GM12873 (cell line): ENCODE measurements around the gene ST8SIA2.

Experiments used
- TF ChIP-seq, protein P1 (sequence below): IDR thresholded peaks from 2 replicates; pipeline ENCODE4 v1.5.1; 2012; ENCODE audit warnings: low read depth, mild to moderate bottlenecking, moderate library complexity, low read length, control low read depth; ENCODE audit not compliant: insufficient read depth; ENCODE audit errors: missing control alignments

Gene ST8SIA2

DNA sequence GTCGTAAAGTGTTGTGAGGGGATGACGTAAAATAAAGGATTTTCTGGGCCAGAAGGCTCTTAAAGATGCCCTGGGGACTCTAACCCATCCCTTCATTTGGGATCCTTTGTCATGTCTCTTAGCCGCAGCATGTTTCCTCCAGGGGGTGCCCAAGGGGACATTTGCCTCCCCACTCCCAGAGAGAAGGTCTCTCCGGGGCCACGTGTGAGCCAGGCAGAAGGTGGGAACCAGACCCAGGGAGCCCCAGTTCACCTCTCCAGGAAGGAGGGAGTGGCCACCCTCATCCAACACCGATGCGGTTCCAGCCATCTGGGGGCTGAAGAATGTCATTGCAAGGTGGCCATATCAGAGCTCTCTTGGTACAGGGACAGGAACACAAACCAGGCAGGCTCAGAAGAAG is 25.2 kb downstream of the ST8SIA2 start:
- TF ChIP-seq, protein P1, sequence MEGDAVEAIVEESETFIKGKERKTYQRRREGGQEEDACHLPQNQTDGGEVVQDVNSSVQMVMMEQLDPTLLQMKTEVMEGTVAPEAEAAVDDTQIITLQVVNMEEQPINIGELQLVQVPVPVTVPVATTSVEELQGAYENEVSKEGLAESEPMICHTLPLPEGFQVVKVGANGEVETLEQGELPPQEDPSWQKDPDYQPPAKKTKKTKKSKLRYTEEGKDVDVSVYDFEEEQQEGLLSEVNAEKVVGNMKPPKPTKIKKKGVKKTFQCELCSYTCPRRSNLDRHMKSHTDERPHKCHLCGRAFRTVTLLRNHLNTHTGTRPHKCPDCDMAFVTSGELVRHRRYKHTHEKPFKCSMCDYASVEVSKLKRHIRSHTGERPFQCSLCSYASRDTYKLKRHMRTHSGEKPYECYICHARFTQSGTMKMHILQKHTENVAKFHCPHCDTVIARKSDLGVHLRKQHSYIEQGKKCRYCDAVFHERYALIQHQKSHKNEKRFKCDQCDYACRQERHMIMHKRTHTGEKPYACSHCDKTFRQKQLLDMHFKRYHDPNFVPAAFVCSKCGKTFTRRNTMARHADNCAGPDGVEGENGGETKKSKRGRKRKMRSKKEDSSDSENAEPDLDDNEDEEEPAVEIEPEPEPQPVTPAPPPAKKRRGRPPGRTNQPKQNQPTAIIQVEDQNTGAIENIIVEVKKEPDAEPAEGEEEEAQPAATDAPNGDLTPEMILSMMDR: no peak

DNA sequence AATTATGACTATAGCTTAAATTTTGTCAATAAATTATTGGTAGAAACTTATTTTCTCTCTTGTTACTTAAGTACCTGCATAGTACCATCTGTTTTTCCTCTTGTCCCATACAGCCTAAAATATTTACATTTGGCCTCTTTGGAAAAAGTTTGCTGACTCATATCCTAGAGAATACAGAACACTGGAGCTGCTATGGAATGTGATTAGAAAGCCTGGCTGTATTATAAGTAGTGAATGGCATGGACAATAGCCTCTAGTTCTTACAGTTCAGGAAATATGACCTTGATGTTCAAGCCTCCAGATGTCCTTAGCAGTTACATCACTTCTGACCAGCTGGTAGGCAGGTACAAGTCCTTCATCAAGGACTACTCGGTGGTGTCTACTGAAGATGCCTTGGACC is 28.3 kb downstream of the ST8SIA2 start:
- TF ChIP-seq, protein P1: no peak

DNA sequence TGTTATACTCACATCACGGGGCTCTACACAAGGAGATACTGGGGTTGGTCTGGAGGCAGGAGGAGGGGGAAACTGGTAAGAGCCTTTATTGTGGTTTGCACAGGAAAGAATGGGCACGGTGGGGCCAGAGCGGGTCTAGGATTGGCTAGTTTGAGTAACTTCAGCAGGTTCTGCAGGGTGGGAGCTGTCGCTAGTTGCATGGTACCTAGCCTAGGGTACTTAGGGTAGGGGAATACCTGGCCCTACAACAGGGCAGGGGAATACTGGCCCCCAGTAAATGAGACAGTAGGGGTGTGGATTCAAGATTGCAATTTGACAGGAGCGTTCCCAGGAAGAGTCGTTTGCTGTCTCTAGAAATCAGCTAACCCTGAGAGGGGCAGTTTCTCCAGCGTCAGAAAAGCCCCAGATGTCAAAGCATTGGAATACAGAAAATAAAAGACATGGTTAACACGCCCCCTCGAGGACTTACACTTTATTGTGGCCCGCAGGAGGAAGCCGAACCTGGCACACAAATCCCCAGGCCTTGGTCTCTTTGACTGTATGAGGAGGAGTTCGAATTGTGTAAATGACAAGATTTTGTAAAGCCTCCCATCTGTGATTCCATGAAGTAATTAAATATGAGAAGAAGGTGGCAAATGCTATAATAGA is 32.0 kb downstream of the ST8SIA2 start:
- TF ChIP-seq, protein P1: no peak

DNA sequence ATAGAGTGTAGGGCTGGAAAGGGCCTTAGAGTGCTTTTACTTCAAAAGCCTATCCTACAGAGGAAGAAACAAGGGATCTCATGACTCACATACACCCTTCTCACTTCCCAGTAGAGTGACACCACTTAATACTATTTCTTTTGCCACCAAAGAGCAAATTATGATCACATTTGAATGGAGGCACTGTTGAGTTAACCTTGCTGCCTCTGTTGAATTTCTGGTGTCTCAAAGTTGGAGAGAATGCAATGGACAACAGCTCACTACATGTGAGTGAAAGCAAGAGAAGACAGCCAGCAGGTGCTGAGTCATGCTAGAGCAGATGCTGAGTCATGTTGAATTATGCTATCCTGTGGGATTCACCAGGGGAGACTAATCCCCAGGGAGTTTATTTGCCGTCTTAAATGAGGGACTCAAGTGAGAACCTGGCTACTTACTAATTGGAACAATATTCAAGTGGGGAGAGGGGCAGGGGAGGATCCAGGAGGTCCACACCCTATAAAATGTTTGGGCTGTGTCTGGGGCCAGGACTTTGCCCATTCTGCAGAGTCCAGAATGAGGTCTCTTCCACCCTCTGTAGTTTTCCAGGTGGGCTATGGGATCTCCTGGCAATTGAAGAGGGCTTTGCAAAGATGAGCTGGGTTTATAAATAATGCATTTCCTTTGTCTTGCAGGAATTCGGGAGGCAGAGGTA is 35.8 kb downstream of the ST8SIA2 start:
- TF ChIP-seq, protein P1: no peak

DNA sequence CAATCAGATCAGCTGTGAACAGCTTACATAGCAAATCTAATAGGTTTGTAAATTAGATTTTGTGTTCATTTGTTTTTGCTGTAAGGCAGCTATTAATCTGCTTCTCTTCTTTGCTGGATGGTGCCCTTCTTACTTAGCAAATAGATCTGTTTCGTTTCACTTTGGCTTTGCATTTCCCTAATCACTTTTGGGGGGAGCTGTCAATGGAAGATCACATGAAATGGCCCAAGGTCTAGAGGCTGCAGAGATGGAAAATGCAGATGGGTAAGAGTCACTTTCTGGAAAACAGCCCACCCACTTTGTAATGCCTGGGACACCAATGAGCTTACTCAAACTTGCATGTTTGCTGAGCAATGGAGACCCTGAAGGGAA is 36.4 kb downstream of the ST8SIA2 start:
- TF ChIP-seq, protein P1: no peak

DNA sequence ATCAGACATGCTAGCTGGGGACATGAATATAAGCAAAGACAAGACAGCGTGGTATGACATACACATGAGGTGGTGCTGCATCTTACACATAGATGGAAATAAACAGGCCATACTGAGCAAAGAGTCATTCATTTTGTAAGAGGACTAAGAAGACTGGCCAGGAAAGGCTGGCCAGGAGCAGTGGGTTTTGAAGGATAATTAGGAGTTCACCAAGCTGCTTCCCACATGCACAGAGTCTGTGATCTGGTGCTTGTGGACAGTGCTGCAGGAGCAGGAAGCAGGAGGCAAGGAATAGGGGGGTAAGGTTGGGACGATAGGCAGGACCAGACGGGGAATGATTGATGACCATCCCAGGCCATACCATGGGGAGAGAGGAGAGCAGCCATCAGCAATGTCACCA is 41.5 kb downstream of the ST8SIA2 start:
- TF ChIP-seq, protein P1: no peak

DNA sequence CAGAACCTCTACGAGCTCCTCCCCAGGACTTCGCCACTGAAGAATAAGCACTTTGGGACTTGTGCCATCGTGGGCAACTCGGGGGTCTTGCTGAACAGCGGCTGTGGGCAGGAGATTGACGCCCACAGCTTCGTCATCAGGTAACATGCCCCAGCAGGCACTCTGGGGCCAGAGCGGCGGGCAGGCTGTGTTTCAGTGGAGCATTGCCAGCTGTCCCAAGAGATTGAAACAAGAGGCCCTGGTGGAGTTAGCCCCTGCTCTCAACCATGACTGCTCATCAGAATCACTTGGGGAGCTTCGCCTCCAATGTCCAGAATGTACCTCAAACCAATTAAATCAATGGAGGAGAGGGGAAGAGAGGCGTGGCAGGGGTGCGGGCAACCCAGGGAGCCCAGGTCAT is 44.8 kb downstream of the ST8SIA2 start:
- TF ChIP-seq, protein P1: no peak
